GM12892 (cell line): ENCODE results near the gene TLE7.

Experiments
- POLR2A ChIP-seq: IDR thresholded peaks from 2 replicates; pipeline ENCODE4 v1.6.1; 2011; ENCODE audit warnings: low read depth, low read length, control low read depth
- POLR2AphosphoS5 ChIP-seq: IDR thresholded peaks from 2 replicates; pipeline ENCODE4 v1.6.1; 2011; ENCODE audit warnings: low read depth, low read length, control low read depth
- TAF1 ChIP-seq: IDR thresholded peaks from 2 replicates; pipeline ENCODE4 v1.6.1; 2011; ENCODE audit warnings: low read depth, mild to moderate bottlenecking, control low read depth, low read length, borderline replicate concordance

GRCh38 chr16:71424626-71425025, 17.2 kb downstream of the TLE7 start:
- TF ChIP-seq POLR2A (no peak), POLR2AphosphoS5 (no peak), TAF1 (no peak)
